H1 (cell line): Measurements from ENCODE around the gene SNX30. TPM values are rescaled to one million over a fixed set of nuclear protein-coding genes. Genes with fewer than 3 reads are reported as not detected.

Experiments used
- CTCF ChIA-PET: fragments of 300-600 bp; sonication (Branson Sonifier 250); formaldehyde crosslinking; loops from one replicate; lab custom pipeline; 2021; ENCODE audit not compliant: partially characterized antibody; lab: Charles Lee
- POLR2A ChIA-PET: fragments of 300-600 bp; sonication (Branson Sonifier 250); formaldehyde crosslinking; loops from one replicate; lab custom pipeline; 2021; ENCODE audit warnings: inconsistent platforms; ENCODE audit not compliant: partially characterized antibody; lab: Charles Lee
- DNase-seq, 2 experiments: peaks; one replicate each; pipeline versions ENCODE4 v3.0.0 to v3.0.0-alpha.2; 2010 to 2022; ENCODE audit warnings: low spot score in 2 of 2, low read depth in 1 of 2, mixed read lengths in 1 of 2
- FAIRE-seq: peaks from 2 replicates; lab custom pipeline; 2011; peaks lifted over from hg19 to GRCh38; lab: Jason Lieb, UNC
- H2AFZ ChIP-seq: 2 replicates; pipeline ENCODE4 v1.8.1; 2012; ENCODE audit warnings: low read length, inconsistent platforms
- H2AK5ac ChIP-seq: 2 replicates; pipeline ENCODE4 v1.6.1; 2013; ENCODE audit warnings: low read depth, low read length
- H2BK120ac ChIP-seq: replicated peaks from 2 replicates; pipeline ENCODE3; 2013; ENCODE audit warnings: low read depth, low read length, inconsistent platforms
- H2BK12ac ChIP-seq: 2 replicates; pipeline ENCODE4 v1.6.1; 2013; ENCODE audit warnings: low read depth, low read length
- H2BK15ac ChIP-seq: 2 replicates; pipeline ENCODE4 v1.6.1; 2013; ENCODE audit warnings: low read length
- H2BK20ac ChIP-seq: 2 replicates; pipeline ENCODE4 v1.6.1; 2013; ENCODE audit warnings: low read length
- H2BK5ac ChIP-seq: 2 replicates; pipeline ENCODE4 v1.6.1; 2013; ENCODE audit warnings: low read depth, low read length
- H3K14ac ChIP-seq: 2 replicates; pipeline ENCODE4 v1.6.1; 2013; ENCODE audit warnings: inconsistent platforms; ENCODE audit not compliant: insufficient read length
- H3K18ac ChIP-seq: 2 replicates; pipeline ENCODE4 v1.6.1; 2013; ENCODE audit warnings: low read length; ENCODE audit errors: extremely low read depth
- H3K23ac ChIP-seq: 2 replicates; pipeline ENCODE4 v1.6.1; 2013; ENCODE audit warnings: inconsistent platforms; ENCODE audit not compliant: insufficient read length
- H3K23me2 ChIP-seq: 2 replicates; pipeline ENCODE4 v1.6.1; 2013; ENCODE audit warnings: low read depth, low read length
- H3K27ac ChIP-seq: 2 replicates; pipeline ENCODE4 v1.6.1; 2011; ENCODE audit warnings: low read depth, low read length, inconsistent platforms
- H3K27me3 ChIP-seq, 4 experiments: replicated peaks in 1 of 4; 1 replicate in 1 of 4; 2 replicates in 3 of 4; pipeline versions ENCODE4 v1.6.1 to v1.8.1; 2011 to 2013; ENCODE audit warnings: low read length in 3 of 4, mild to moderate bottlenecking in 3 of 4, inconsistent platforms in 2 of 4, mixed read lengths in 2 of 4, moderate library complexity in 1 of 4; ENCODE audit not compliant: control insufficient read depth in 3 of 4, insufficient read depth in 3 of 4; ENCODE audit errors: extremely low read depth in 1 of 4
- H3K36me3 ChIP-seq, 4 experiments: 2 replicates each; pipeline versions ENCODE4 v1.6.1 to v1.8.1; 2011 to 2013; ENCODE audit warnings: mild to moderate bottlenecking in 4 of 4, low read length in 3 of 4, moderate library complexity in 2 of 4, control low read depth in 1 of 4, inconsistent platforms in 1 of 4; ENCODE audit not compliant: insufficient read depth in 4 of 4, control insufficient read depth in 2 of 4
- H3K4ac ChIP-seq: replicated peaks from 2 replicates; pipeline ENCODE3; 2013; ENCODE audit warnings: low read length, low read depth, mixed read lengths, inconsistent platforms; ENCODE audit not compliant: insufficient read length
- H3K4me1 ChIP-seq, 4 experiments: replicated peaks in 1 of 4; 1 replicate in 1 of 4; 2 replicates in 3 of 4; pipeline versions ENCODE4 v1.6.1 to v1.8.1; 2011 to 2013; ENCODE audit warnings: low read length in 3 of 4, inconsistent platforms in 2 of 4, mixed read lengths in 1 of 4; ENCODE audit not compliant: insufficient read depth in 4 of 4, control insufficient read depth in 3 of 4
- H3K4me2 ChIP-seq, 2 experiments: 2 replicates each; pipeline versions ENCODE4 v1.6.1 to v1.8.1; 2011 to 2013; ENCODE audit warnings: low read depth in 2 of 2, low read length in 2 of 2, control low read depth in 1 of 2, inconsistent platforms in 1 of 2, mild to moderate bottlenecking in 1 of 2; ENCODE audit not compliant: insufficient read depth in 1 of 2
- H3K4me3 ChIP-seq, 4 experiments: fragments of 200-600, 300-600 bp in 1 of 4; sonication (generic), shearing (Covaris generic), sonication (Bioruptor Twin) in 1 of 4; 2 replicates each; pipeline versions ENCODE4 v1.5.1 to v1.8.1; 2011 to 2016; ENCODE audit warnings: low read length in 4 of 4, low read depth in 3 of 4, control low read depth in 2 of 4, inconsistent platforms in 2 of 4, mild to moderate bottlenecking in 2 of 4, mixed read lengths in 1 of 4, moderate library complexity in 1 of 4; ENCODE audit not compliant: insufficient read depth in 2 of 4; ENCODE audit errors: extremely low read depth in 1 of 4
- H3K56ac ChIP-seq: replicated peaks from 2 replicates; pipeline ENCODE3; 2013; ENCODE audit warnings: low read depth, mild to moderate bottlenecking, mixed read lengths, low read length, inconsistent platforms; ENCODE audit not compliant: insufficient read length
- H3K79me1 ChIP-seq: 2 replicates; pipeline ENCODE4 v1.6.1; 2013; ENCODE audit warnings: low read depth, low read length, control low read depth
- H3K79me2 ChIP-seq, 2 experiments: 2 replicates each; pipeline versions ENCODE4 v1.6.1 to v1.8.1; 2012 to 2013; ENCODE audit warnings: low read length in 2 of 2, mild to moderate bottlenecking in 2 of 2, inconsistent platforms in 1 of 2; ENCODE audit not compliant: insufficient read depth in 2 of 2, control insufficient read depth in 1 of 2
- H3K9ac ChIP-seq, 4 experiments: replicated peaks in 1 of 4; 1 replicate in 1 of 4; 2 replicates in 3 of 4; pipeline versions ENCODE4 v1.6.1 to v1.8.1; 2011 to 2013; ENCODE audit warnings: low read depth in 3 of 4, low read length in 3 of 4, control low read depth in 2 of 4, mild to moderate bottlenecking in 2 of 4, moderate library complexity in 2 of 4, inconsistent platforms in 1 of 4; ENCODE audit errors: extremely low read depth in 1 of 4
- H3K9me3 ChIP-seq, 2 experiments: 2 replicates each; pipeline versions ENCODE4 v1.6.1 to v1.8.1; 2012 to 2013; ENCODE audit warnings: mild to moderate bottlenecking in 2 of 2, moderate library complexity in 2 of 2, control low read depth in 1 of 2, inconsistent platforms in 1 of 2, low read depth in 1 of 2, low read length in 1 of 2, mixed read lengths in 1 of 2; ENCODE audit not compliant: insufficient read depth in 2 of 2
- H4K20me1 ChIP-seq, 2 experiments: replicated peaks in 1 of 2; 2 replicates each; pipeline versions ENCODE3 to v1.8.1; 2011 to 2013; ENCODE audit warnings: inconsistent platforms in 2 of 2, low read length in 2 of 2, mild to moderate bottlenecking in 1 of 2; ENCODE audit not compliant: insufficient read depth in 2 of 2, control insufficient read depth in 1 of 2
- H4K5ac ChIP-seq: 2 replicates; pipeline ENCODE4 v1.6.1; 2013; ENCODE audit warnings: low read length, low read depth, mixed read lengths, inconsistent platforms; ENCODE audit not compliant: insufficient read length
- H4K8ac ChIP-seq: 2 replicates; pipeline ENCODE4 v1.8.0; 2013; ENCODE audit warnings: mild to moderate bottlenecking, moderate library complexity, low read length, inconsistent platforms; ENCODE audit not compliant: insufficient read depth; ENCODE audit errors: extremely low read depth
- H4K91ac ChIP-seq: replicated peaks from 2 replicates; pipeline ENCODE3; 2013; ENCODE audit warnings: low read length, mixed read lengths, inconsistent platforms; ENCODE audit not compliant: insufficient read length
- CTBP2 ChIP-seq: IDR thresholded peaks from 2 replicates; pipeline ENCODE4 v1.7.0; 2011; ENCODE audit warnings: borderline replicate concordance, mild to moderate bottlenecking, moderate library complexity, mixed read lengths, low read length; ENCODE audit not compliant: insufficient read depth, insufficient read length
- MAFK ChIP-seq: IDR thresholded peaks from 2 replicates; pipeline ENCODE4 v1.6.1; 2012; ENCODE audit warnings: low read depth, mild to moderate bottlenecking, improper control_type of control experiment, low read length
- WGBS, 2 experiments: shearing (Covaris generic) in 1 of 2; methylation state at CpG; one replicate each; pipeline versions ENCODE4 v1.1.6 to v1.1.7; 2013 to 2015; ENCODE audit warnings: low lambda C conversion rate in 2 of 2, mixed read lengths in 2 of 2, inconsistent platforms in 1 of 2, low coverage in 1 of 2, missing lambda C conversion rate in 1 of 2; ENCODE audit not compliant: insufficient replicate concordance in 2 of 2, insufficient coverage in 1 of 2, insufficient read length in 1 of 2; ENCODE audit errors: extremely low coverage in 1 of 2, missing lambda C conversion rate in 1 of 2; 5-methylcytosine and 5-hydroxymethylcytosine counted together
- polyA plus RNA-seq, 7 experiments: library from polyadenylated mRNA; depleted of rRNA in 3 of 7; stranded (reverse) in 5 of 7; unstranded in 2 of 7; fragments of >200 nt in 5 of 7; fragments of 200-250 nt in 2 of 7; gene quantifications; 1 replicate in 5 of 7; 2 replicates in 1 of 7; 4 replicates in 1 of 7; pipeline versions ENCODE4 v1.2.1 to v1.2.3, GENCODE V29; 2011 to 2013; ENCODE audit warnings: missing spikeins in 2 of 7, mixed read lengths in 2 of 7
- total RNA-seq: library from RNA; stranded (reverse); fragmentation: NEBNext Ultra II Directional; extraction: Animal tissue kit (Norgen Biotek cat#: 25700); gene quantifications from 2 replicates; pipeline ENCODE4 v1.2.1, GENCODE V29; 2021

SNX30 gene
- total and polyA plus RNA-seq, 2 of the 8 experiments (the other 6 are each of a cell fraction or from before 2014, with no cell fraction given) = 4.0 to 12.2 TPM

DNA sequence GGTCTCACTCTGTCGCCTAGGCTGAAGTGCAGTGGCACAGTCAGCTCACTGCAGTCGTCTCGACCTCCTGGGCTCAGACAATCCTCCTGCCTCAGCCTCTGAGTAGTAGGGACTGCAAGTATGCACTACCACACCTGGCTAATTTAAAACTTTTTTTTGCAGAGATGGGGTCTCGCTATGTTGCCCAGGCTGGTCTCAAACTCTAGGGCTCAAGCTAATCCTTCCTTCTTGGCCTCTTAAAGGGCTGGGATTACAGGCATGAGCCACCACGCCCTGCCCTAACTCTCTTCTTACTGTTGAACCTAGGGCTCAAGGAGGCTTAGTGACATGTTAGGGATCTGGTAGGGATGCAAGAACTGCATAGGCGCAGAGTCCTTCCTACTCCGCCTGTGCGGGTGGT, 65.3 kb downstream of the SNX30 start:
- no peaks in the 10 kb centered on the region for H3K9me3 ChIP-seq
- WGBS, 2 experiments = 80% methylated on average over 8 of the region's 8 CpGs; no CpG with 5 or more reads in 1 of the 2 experiments
- no peak overlapping the region for H3K4me2 ChIP-seq
- H3K79me2 ChIP-seq = no peaks in the 10 kb centered on the region
- H3K23ac ChIP-seq = no peak overlapping the region
- no peak overlapping the region for H3K4me3 ChIP-seq
- no peaks in the 10 kb centered on the region for H3K23me2 ChIP-seq
- no peak overlapping the region for H2AFZ ChIP-seq
- ChIA-PET POLR2A (no interaction called here), CTCF (interaction anchor here (1.3 kb wide), 1 partner anchor 91 kb away, joined by 3 read pairs; no protein-coding TSS in a partner anchor)
- H3K18ac ChIP-seq = no peak overlapping the region
- FAIRE-seq = no peak
- H3K27ac ChIP-seq = no peak overlapping the region
- no peaks in the 10 kb centered on the region for H4K20me1 ChIP-seq
- no peak overlapping the region for H2BK20ac ChIP-seq
- H2BK5ac ChIP-seq = no peak overlapping the region
- H2BK12ac ChIP-seq = no peak overlapping the region
- H4K8ac ChIP-seq = no peak overlapping the region
- no peaks in the 10 kb centered on the region for H3K27me3 ChIP-seq
- H2BK15ac ChIP-seq = no peak overlapping the region
- H3K56ac ChIP-seq = no peak overlapping the region
- no peak for DNase-seq
- H4K91ac ChIP-seq = no peak overlapping the region
- H4K5ac ChIP-seq = no peak overlapping the region
- H3K9ac ChIP-seq = no peak overlapping the region
- H3K4me1 ChIP-seq = no peaks in the 10 kb centered on the region
- H2BK120ac ChIP-seq = no peak overlapping the region
- H3K36me3 ChIP-seq = peaks cover 0 to 6% (median 0%) of the 10 kb centered on the region in 4 experiments; a peak in 1 of 8 replicates
- no peak overlapping the region for H3K4ac ChIP-seq
- no peak overlapping the region for H3K14ac ChIP-seq
- H2AK5ac ChIP-seq = no peak overlapping the region
- no peaks in the 10 kb centered on the region; the same call in 1 of the 2 replicates for H3K79me1 ChIP-seq
- TF ChIP-seq CTBP2 (no peak), MAFK (no peak)
